ENCODE data around the gene SMYD1.

SMYD1 gene

GRCh38 chr2:88097891-88098557 is 30.4 kb downstream of the SMYD1 start:
- H3K9me3 ChIP-seq (ENCODE audit: control insufficient read depth, insufficient read depth, low read length): no peaks in the 10 kb centered on the region
- H3K27ac ChIP-seq (ENCODE audit: low read length): no peak overlapping the region
- H3K4me3 ChIP-seq (ENCODE audit: low read length): no peak overlapping the region
- DNase-seq (ENCODE audit: low read depth, low spot score): no peak
- no peaks in the 10 kb centered on the region for H3K4me1 ChIP-seq (ENCODE audit: control insufficient read depth, insufficient read depth, low read length)
- H3K36me3 ChIP-seq (ENCODE audit: control insufficient read depth, insufficient read depth, low read length): no peaks in the 10 kb centered on the region
- WGBS (ENCODE audit: insufficient coverage, insufficient read length): no CpG with 5 or more reads among the region's 4 CpGs
- H3K27me3 ChIP-seq (ENCODE audit: control insufficient read depth, insufficient read depth, low read length): no peaks in the 10 kb centered on the region

GRCh38 chr2:88098558-88098900 is 30.9 kb downstream of the SMYD1 start:
- no peak overlapping the region for H3K4me3 ChIP-seq (ENCODE audit: low read length)

GRCh38 chr2:88099798-88100488 is 32.3 kb downstream of the SMYD1 start:
- Histone ChIP-seq H3K9me3 (ENCODE audit: control insufficient read depth, insufficient read depth, low read length) (no peaks in the 10 kb centered on the region), H3K4me3 (ENCODE audit: low read length) (no peak overlapping the region), H3K4me1 (ENCODE audit: control insufficient read depth, insufficient read depth, low read length) (no peaks in the 10 kb centered on the region), H3K27ac (ENCODE audit: low read length) (no peak overlapping the region), H3K27me3 (ENCODE audit: control insufficient read depth, insufficient read depth, low read length) (no peaks in the 10 kb centered on the region), H3K36me3 (ENCODE audit: control insufficient read depth, insufficient read depth, low read length) (no peaks in the 10 kb centered on the region)
- DNase-seq (ENCODE audit: low read depth, low spot score): peak; percentile 79
- WGBS (ENCODE audit: insufficient coverage, insufficient read length): no CpG with 5 or more reads among the region's 5 CpGs

More at GRCh38 chr2:88098558-88098900, 30.9 kb downstream of the SMYD1 start:
- Histone ChIP-seq H3K4me1 (ENCODE audit: control insufficient read depth, insufficient read depth, low read length) (no peaks in the 10 kb centered on the region), H3K9me3 (ENCODE audit: control insufficient read depth, insufficient read depth, low read length) (no peaks in the 10 kb centered on the region), H3K27ac (ENCODE audit: low read length) (no peak overlapping the region), H3K27me3 (ENCODE audit: control insufficient read depth, insufficient read depth, low read length) (no peaks in the 10 kb centered on the region), H3K36me3 (ENCODE audit: control insufficient read depth, insufficient read depth, low read length) (no peaks in the 10 kb centered on the region)
- DNase-seq (ENCODE audit: low read depth, low spot score): no peak

- DNase-seq (ENCODE audit: low read depth, low spot score): no peak
- Histone ChIP-seq H3K4me3 (ENCODE audit: low read length) (no peak overlapping the region), H3K27me3 (ENCODE audit: control insufficient read depth, insufficient read depth, low read length) (no peaks in the 10 kb centered on the region), H3K27ac (ENCODE audit: low read length) (no peak overlapping the region), H3K36me3 (ENCODE audit: control insufficient read depth, insufficient read depth, low read length) (no peaks in the 10 kb centered on the region), H3K4me1 (ENCODE audit: control insufficient read depth, insufficient read depth, low read length) (no peaks in the 10 kb centered on the region), H3K9me3 (ENCODE audit: control insufficient read depth, insufficient read depth, low read length) (no peaks in the 10 kb centered on the region)
- WGBS (ENCODE audit: insufficient coverage, insufficient read length): no CpG with 5 or more reads among the region's 3 CpGs
Measured at GRCh38 chr2:88100489-88100858, 32.8 kb downstream of the SMYD1 start.

- 0 out of 2 replicates have a peak, but pooled peaks cover 2% of the 10 kb centered on the region for H3K4me1 ChIP-seq (ENCODE audit: control insufficient read depth, insufficient read depth, low read length)
- DNase-seq (ENCODE audit: low read depth, low spot score): no peak
- no CpG with 5 or more reads among the region's 4 CpGs for WGBS (ENCODE audit: insufficient coverage, insufficient read length)
- H3K27me3 ChIP-seq (ENCODE audit: control insufficient read depth, insufficient read depth, low read length): no peaks in the 10 kb centered on the region
- no peaks in the 10 kb centered on the region for H3K36me3 ChIP-seq (ENCODE audit: control insufficient read depth, insufficient read depth, low read length)
- no peak overlapping the region for H3K27ac ChIP-seq (ENCODE audit: low read length)
- no peaks in the 10 kb centered on the region for H3K9me3 ChIP-seq (ENCODE audit: control insufficient read depth, insufficient read depth, low read length)
- no peak overlapping the region for H3K4me3 ChIP-seq (ENCODE audit: low read length)
Measured at GRCh38 chr2:88108796-88109195, 41.2 kb downstream of the SMYD1 start.

- DNase-seq (ENCODE audit: low read depth, low spot score): no peak
- Histone ChIP-seq H3K4me3 (ENCODE audit: low read length) (no peak overlapping the region), H3K36me3 (ENCODE audit: control insufficient read depth, insufficient read depth, low read length) (no peaks in the 10 kb centered on the region), H3K9me3 (ENCODE audit: control insufficient read depth, insufficient read depth, low read length) (no peaks in the 10 kb centered on the region), H3K27ac (ENCODE audit: low read length) (no peak overlapping the region), H3K4me1 (ENCODE audit: control insufficient read depth, insufficient read depth, low read length) (0 out of 2 replicates have a peak, but pooled peaks cover 2% of the 10 kb centered on the region), H3K27me3 (ENCODE audit: control insufficient read depth, insufficient read depth, low read length) (no peaks in the 10 kb centered on the region)
- no CpG with 5 or more reads among the region's 2 CpGs for WGBS (ENCODE audit: insufficient coverage, insufficient read length)
Measured at GRCh38 chr2:88110830-88111229, 43.2 kb downstream of the SMYD1 start.

- no CpG with 5 or more reads among the region's 2 CpGs for WGBS (ENCODE audit: insufficient coverage, insufficient read length)
- no peaks in the 10 kb centered on the region for H3K36me3 ChIP-seq (ENCODE audit: control insufficient read depth, insufficient read depth, low read length)
- H3K27ac ChIP-seq (ENCODE audit: low read length): no peak overlapping the region
- H3K4me3 ChIP-seq (ENCODE audit: low read length): no peak overlapping the region
- 0 out of 2 replicates have a peak, but pooled peaks cover 2% of the 10 kb centered on the region for H3K4me1 ChIP-seq (ENCODE audit: control insufficient read depth, insufficient read depth, low read length)
- no peaks in the 10 kb centered on the region for H3K27me3 ChIP-seq (ENCODE audit: control insufficient read depth, insufficient read depth, low read length)
- H3K9me3 ChIP-seq (ENCODE audit: control insufficient read depth, insufficient read depth, low read length): no peaks in the 10 kb centered on the region
- no peak for DNase-seq (ENCODE audit: low read depth, low spot score)
Measured at GRCh38 chr2:88113069-88113468, 45.4 kb downstream of the SMYD1 start.

- no peak overlapping the region for H3K27ac ChIP-seq (ENCODE audit: low read length)
- no peak overlapping the region for H3K4me3 ChIP-seq (ENCODE audit: low read length)
- no CpG with 5 or more reads among the region's 5 CpGs for WGBS (ENCODE audit: insufficient coverage, insufficient read length)
- no peaks in the 10 kb centered on the region for H3K9me3 ChIP-seq (ENCODE audit: control insufficient read depth, insufficient read depth, low read length)
- no peaks in the 10 kb centered on the region for H3K36me3 ChIP-seq (ENCODE audit: control insufficient read depth, insufficient read depth, low read length)
- H3K4me1 ChIP-seq (ENCODE audit: control insufficient read depth, insufficient read depth, low read length): 0 out of 2 replicates have a peak, but pooled peaks cover 2% of the 10 kb centered on the region
- no peak for DNase-seq (ENCODE audit: low read depth, low spot score)
- H3K27me3 ChIP-seq (ENCODE audit: control insufficient read depth, insufficient read depth, low read length): no peaks in the 10 kb centered on the region
Measured at GRCh38 chr2:88114889-88115288, 47.3 kb downstream of the SMYD1 start.

GRCh38 chr2:88115825-88116518 is 48.3 kb downstream of the SMYD1 start:
- DNase-seq (ENCODE audit: low read depth, low spot score): no peak
- no peaks in the 10 kb centered on the region for H3K9me3 ChIP-seq (ENCODE audit: control insufficient read depth, insufficient read depth, low read length)
- no peak overlapping the region for H3K4me3 ChIP-seq (ENCODE audit: low read length)
- no peaks in the 10 kb centered on the region for H3K36me3 ChIP-seq (ENCODE audit: control insufficient read depth, insufficient read depth, low read length)
- no peak overlapping the region for H3K27ac ChIP-seq (ENCODE audit: low read length)
- H3K4me1 ChIP-seq (ENCODE audit: control insufficient read depth, insufficient read depth, low read length): no peaks in the 10 kb centered on the region
- H3K27me3 ChIP-seq (ENCODE audit: control insufficient read depth, insufficient read depth, low read length): no peaks in the 10 kb centered on the region
- no CpG with 5 or more reads among the region's 10 CpGs for WGBS (ENCODE audit: insufficient coverage, insufficient read length)

GRCh38 chr2:88116669-88117432 is 49.2 kb downstream of the SMYD1 start:
- H3K27me3 ChIP-seq (ENCODE audit: control insufficient read depth, insufficient read depth, low read length): no peaks in the 10 kb centered on the region
- no peak overlapping the region for H3K4me3 ChIP-seq (ENCODE audit: low read length)
- H3K9me3 ChIP-seq (ENCODE audit: control insufficient read depth, insufficient read depth, low read length): no peaks in the 10 kb centered on the region
- no CpG with 5 or more reads among the region's 18 CpGs for WGBS (ENCODE audit: insufficient coverage, insufficient read length)
- H3K4me1 ChIP-seq (ENCODE audit: control insufficient read depth, insufficient read depth, low read length): no peaks in the 10 kb centered on the region
- no peak overlapping the region for H3K27ac ChIP-seq (ENCODE audit: low read length)
- H3K36me3 ChIP-seq (ENCODE audit: control insufficient read depth, insufficient read depth, low read length): no peaks in the 10 kb centered on the region
- DNase-seq (ENCODE audit: low read depth, low spot score): no peak
